RWPE2 (cell line): ENCODE data around the gene NUP210.

Source experiments
- ATAC-seq: fragments of 200-7000 bp; cut with Tn5 transposase; 3 replicates; pipeline ENCODE4 v1.9.1; 2021; ENCODE audit warnings: low read depth
- DNase-seq: peaks from one replicate; pipeline ENCODE4 v3.0.0-alpha.2; 2020; ENCODE audit warnings: low spot score
- H3K27ac ChIP-seq: fragments of 450-650 bp; 2 replicates; pipeline ENCODE4 v1.5.1; 2017; ENCODE audit warnings: mild to moderate bottlenecking; ENCODE audit not compliant: poor library complexity, severe bottlenecking
- H3K27me3 ChIP-seq: fragments of 250-450 bp; sonication (Bioruptor Pico); 2 replicates; pipeline ENCODE4 v1.5.1; 2021; ENCODE audit warnings: mild to moderate bottlenecking, moderate library complexity; ENCODE audit not compliant: insufficient read depth, poor library complexity, severe bottlenecking
- H3K36me3 ChIP-seq: fragments of 250-450 bp; sonication (Bioruptor Pico); 2 replicates; pipeline ENCODE4 v1.5.1; 2020; ENCODE audit warnings: low read depth, mild to moderate bottlenecking, moderate library complexity
- H3K4me1 ChIP-seq: fragments of 250-450 bp; sonication (Bioruptor Pico); 2 replicates; pipeline ENCODE4 v1.5.1; 2021; ENCODE audit warnings: mild to moderate bottlenecking, moderate library complexity; ENCODE audit not compliant: insufficient read depth, poor library complexity, severe bottlenecking
- H3K4me3 ChIP-seq: fragments of 250-450 bp; sonication (Bioruptor Pico); 2 replicates; pipeline ENCODE4 v1.5.1; 2021; ENCODE audit warnings: mild to moderate bottlenecking, moderate library complexity; ENCODE audit not compliant: severe bottlenecking
- H3K9me3 ChIP-seq: fragments of 250-450 bp; sonication (Bioruptor Pico); 2 replicates; pipeline ENCODE4 v1.5.1; 2021; ENCODE audit warnings: mild to moderate bottlenecking, moderate library complexity; ENCODE audit not compliant: severe bottlenecking
- CTCF ChIP-seq: fragments of 450-650 bp; IDR thresholded peaks from one replicate; pipeline ENCODE4 v1.5.1; 2017; ENCODE audit warnings: mild to moderate bottlenecking, moderate library complexity; ENCODE audit not compliant: poor library complexity, severe bottlenecking

The NUP210 gene

GRCh38 chr3:13268120-13268519 lies 152.0 kb downstream of the NUP210 start:
- TF ChIP-seq CTCF = no peak
- no peaks in the 10 kb centered on the region for H3K4me1 ChIP-seq

GRCh38 chr3:13266651-13267362 lies 153.3 kb downstream of the NUP210 start:
- DNase-seq = no peak
- no peak for TF ChIP-seq CTCF
- Histone ChIP-seq H3K27me3 (no peaks in the 10 kb centered on the region), H3K4me1 (no peaks in the 10 kb centered on the region), H3K4me3 (no peak overlapping the region), H3K36me3 (no peaks in the 10 kb centered on the region), H3K9me3 (no peaks in the 10 kb centered on the region), H3K27ac (no peak overlapping the region)
- ATAC-seq = no peak

More at GRCh38 chr3:13268120-13268519, 152.0 kb downstream of the NUP210 start:
- Histone ChIP-seq H3K27ac (no peak overlapping the region), H3K36me3 (no peaks in the 10 kb centered on the region), H3K27me3 (no peaks in the 10 kb centered on the region), H3K9me3 (no peaks in the 10 kb centered on the region), H3K4me3 (no peak overlapping the region)
- ATAC-seq (no peak), DNase-seq (no peak)
